SK-N-SH treated with all-trans-retinoic acid at 6 μM for 48 hours (cell line): ENCODE data around the gene SPECC1L.
"Not testable (repeated sequence)": the region's sequence is repeated elsewhere in the genome, so short reads cannot be mapped to it uniquely, and the experiment has no call there.

ENCODE experiments used
- BACH2 ChIP-seq: fragments of 250-450 bp; sonication (Bioruptor Pico); IDR thresholded peaks from 2 replicates; pipeline ENCODE4 v1.9.0; 2021; ENCODE audit warnings: mild to moderate bottlenecking, borderline replicate concordance
- CSDC2 ChIP-seq: fragments of 250-450 bp; sonication (Bioruptor Pico); IDR thresholded peaks from 2 replicates; pipeline ENCODE4 v1.5.0; 2020; ENCODE audit warnings: mild to moderate bottlenecking, moderate library complexity
- GLIS3 ChIP-seq: fragments of 250-450 bp; sonication (Bioruptor Pico); IDR thresholded peaks from 2 replicates; pipeline ENCODE4 v1.5.0; 2020; ENCODE audit warnings: mild to moderate bottlenecking, moderate library complexity
- PPARA ChIP-seq: fragments of 250-450 bp; sonication (Bioruptor Pico); IDR thresholded peaks from 2 replicates; pipeline ENCODE4 v1.5.0; 2020; ENCODE audit warnings: mild to moderate bottlenecking, borderline replicate concordance
- TOX ChIP-seq: fragments of 250-450 bp; sonication (Bioruptor Pico); IDR thresholded peaks from 2 replicates; pipeline ENCODE4 v1.8.0; 2021; ENCODE audit warnings: mild to moderate bottlenecking, moderate library complexity, borderline replicate concordance
- ZFP3 ChIP-seq: fragments of 250-450 bp; sonication (Bioruptor Pico); IDR thresholded peaks from 2 replicates; pipeline ENCODE4 v1.5.0; 2020; ENCODE audit warnings: mild to moderate bottlenecking, moderate library complexity
- ZFP30 ChIP-seq: fragments of 450-650 bp; formaldehyde crosslinking; IDR thresholded peaks from 2 replicates; pipeline ENCODE4 v1.5.0; 2022; ENCODE audit warnings: mild to moderate bottlenecking, moderate library complexity
- ZNF565 ChIP-seq: fragments of 450-650 bp; formaldehyde crosslinking; conservative IDR thresholded peaks from 2 replicates; pipeline ENCODE4 v1.5.0; 2020; ENCODE audit warnings: low read depth, mild to moderate bottlenecking, moderate library complexity
- TF ChIP-seq, protein P1 (sequence below): fragments of 250-450 bp; sonication (Bioruptor Pico); IDR thresholded peaks from 2 replicates; pipeline ENCODE4 v1.8.0; 2021; ENCODE audit warnings: low read depth, mild to moderate bottlenecking, moderate library complexity, borderline replicate concordance
- TF ChIP-seq, protein P2 (sequence below): fragments of 250-450 bp; sonication (Bioruptor Pico); IDR thresholded peaks from 2 replicates; pipeline ENCODE4 v1.5.1; 2020; ENCODE audit warnings: low read depth, mild to moderate bottlenecking, moderate library complexity

DNA sequence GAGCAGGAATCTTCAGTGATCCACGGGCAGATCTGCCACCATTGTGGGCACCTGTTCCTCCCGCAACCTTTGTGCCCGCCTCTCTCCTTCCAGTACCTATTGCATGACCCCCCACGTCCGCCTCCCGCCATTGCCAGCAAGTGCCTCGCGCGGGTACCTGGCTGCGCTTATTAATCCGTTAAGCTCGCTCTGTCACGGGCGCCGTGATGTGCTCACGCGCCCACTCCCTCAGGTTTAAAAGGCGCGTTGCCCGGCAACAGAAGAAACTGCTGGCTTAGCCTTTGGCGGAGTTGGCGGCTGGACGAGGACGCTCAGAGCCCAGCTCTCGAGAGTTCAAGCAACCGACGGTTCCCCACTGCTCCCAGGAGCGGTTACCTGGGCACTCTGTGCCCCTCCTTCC is 19.3 kb upstream of the SPECC1L start:
- TF ChIP-seq CSDC2 (CRISPR knock-in tag); ZNF565 (CRISPR knock-in tag); TOX (CRISPR knock-in tag); ZFP30; ZFP3 (CRISPR knock-in tag); BACH2; GLIS3 (CRISPR knock-in tag); PPARA (CRISPR knock-in tag): not testable (repeated sequence)
- TF ChIP-seq, protein P1, sequence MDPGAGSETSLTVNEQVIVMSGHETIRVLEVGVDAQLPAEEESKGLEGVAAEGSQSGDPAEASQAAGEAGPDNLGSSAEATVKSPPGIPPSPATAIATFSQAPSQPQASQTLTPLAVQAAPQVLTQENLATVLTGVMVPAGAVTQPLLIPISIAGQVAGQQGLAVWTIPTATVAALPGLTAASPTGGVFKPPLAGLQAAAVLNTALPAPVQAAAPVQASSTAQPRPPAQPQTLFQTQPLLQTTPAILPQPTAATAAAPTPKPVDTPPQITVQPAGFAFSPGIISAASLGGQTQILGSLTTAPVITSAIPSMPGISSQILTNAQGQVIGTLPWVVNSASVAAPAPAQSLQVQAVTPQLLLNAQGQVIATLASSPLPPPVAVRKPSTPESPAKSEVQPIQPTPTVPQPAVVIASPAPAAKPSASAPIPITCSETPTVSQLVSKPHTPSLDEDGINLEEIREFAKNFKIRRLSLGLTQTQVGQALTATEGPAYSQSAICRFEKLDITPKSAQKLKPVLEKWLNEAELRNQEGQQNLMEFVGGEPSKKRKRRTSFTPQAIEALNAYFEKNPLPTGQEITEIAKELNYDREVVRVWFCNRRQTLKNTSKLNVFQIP (CRISPR knock-in tag): not testable (repeated sequence)
- TF ChIP-seq, protein P2, sequence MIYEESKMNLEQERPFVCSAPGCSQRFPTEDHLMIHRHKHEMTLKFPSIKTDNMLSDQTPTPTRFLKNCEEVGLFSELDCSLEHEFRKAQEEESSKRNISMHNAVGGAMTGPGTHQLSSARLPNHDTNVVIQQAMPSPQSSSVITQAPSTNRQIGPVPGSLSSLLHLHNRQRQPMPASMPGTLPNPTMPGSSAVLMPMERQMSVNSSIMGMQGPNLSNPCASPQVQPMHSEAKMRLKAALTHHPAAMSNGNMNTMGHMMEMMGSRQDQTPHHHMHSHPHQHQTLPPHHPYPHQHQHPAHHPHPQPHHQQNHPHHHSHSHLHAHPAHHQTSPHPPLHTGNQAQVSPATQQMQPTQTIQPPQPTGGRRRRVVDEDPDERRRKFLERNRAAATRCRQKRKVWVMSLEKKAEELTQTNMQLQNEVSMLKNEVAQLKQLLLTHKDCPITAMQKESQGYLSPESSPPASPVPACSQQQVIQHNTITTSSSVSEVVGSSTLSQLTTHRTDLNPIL: not testable (repeated sequence)
